H1 (cell line): ENCODE measurements around the gene TXNRD2. TPM values are rescaled to one million over a fixed set of nuclear protein-coding genes. Genes with fewer than 3 reads are reported as not detected.

ENCODE experiments used
- CTCF ChIA-PET: fragments of 300-600 bp; sonication (Branson Sonifier 250); formaldehyde crosslinking; loops from one replicate; lab custom pipeline; 2021; ENCODE audit not compliant: partially characterized antibody; lab: Charles Lee
- POLR2A ChIA-PET: fragments of 300-600 bp; sonication (Branson Sonifier 250); formaldehyde crosslinking; loops from one replicate; lab custom pipeline; 2021; ENCODE audit warnings: inconsistent platforms; ENCODE audit not compliant: partially characterized antibody; lab: Charles Lee
- DNase-seq, 2 experiments: peaks; one replicate each; pipeline versions ENCODE4 v3.0.0 to v3.0.0-alpha.2; 2010 to 2022; ENCODE audit warnings: low spot score in 2 of 2, low read depth in 1 of 2, mixed read lengths in 1 of 2
- FAIRE-seq: peaks from 2 replicates; lab custom pipeline; 2011; peaks lifted over from hg19 to GRCh38; lab: Jason Lieb, UNC
- H2AFZ ChIP-seq: 2 replicates; pipeline ENCODE4 v1.8.1; 2012; ENCODE audit warnings: low read length, inconsistent platforms
- H2AK5ac ChIP-seq: 2 replicates; pipeline ENCODE4 v1.6.1; 2013; ENCODE audit warnings: low read depth, low read length
- H2BK120ac ChIP-seq: replicated peaks from 2 replicates; pipeline ENCODE3; 2013; ENCODE audit warnings: low read depth, low read length, inconsistent platforms
- H2BK12ac ChIP-seq: 2 replicates; pipeline ENCODE4 v1.6.1; 2013; ENCODE audit warnings: low read depth, low read length
- H2BK15ac ChIP-seq: 2 replicates; pipeline ENCODE4 v1.6.1; 2013; ENCODE audit warnings: low read length
- H2BK20ac ChIP-seq: 2 replicates; pipeline ENCODE4 v1.6.1; 2013; ENCODE audit warnings: low read length
- H2BK5ac ChIP-seq: 2 replicates; pipeline ENCODE4 v1.6.1; 2013; ENCODE audit warnings: low read depth, low read length
- H3K14ac ChIP-seq: 2 replicates; pipeline ENCODE4 v1.6.1; 2013; ENCODE audit warnings: inconsistent platforms; ENCODE audit not compliant: insufficient read length
- H3K18ac ChIP-seq: 2 replicates; pipeline ENCODE4 v1.6.1; 2013; ENCODE audit warnings: low read length; ENCODE audit errors: extremely low read depth
- H3K23ac ChIP-seq: 2 replicates; pipeline ENCODE4 v1.6.1; 2013; ENCODE audit warnings: inconsistent platforms; ENCODE audit not compliant: insufficient read length
- H3K23me2 ChIP-seq: 2 replicates; pipeline ENCODE4 v1.6.1; 2013; ENCODE audit warnings: low read depth, low read length
- H3K27ac ChIP-seq: 2 replicates; pipeline ENCODE4 v1.6.1; 2011; ENCODE audit warnings: low read depth, low read length, inconsistent platforms
- H3K27me3 ChIP-seq, 4 experiments: replicated peaks in 1 of 4; 1 replicate in 1 of 4; 2 replicates in 3 of 4; pipeline versions ENCODE4 v1.6.1 to v1.8.1; 2011 to 2013; ENCODE audit warnings: low read length in 3 of 4, mild to moderate bottlenecking in 3 of 4, inconsistent platforms in 2 of 4, mixed read lengths in 2 of 4, moderate library complexity in 1 of 4; ENCODE audit not compliant: control insufficient read depth in 3 of 4, insufficient read depth in 3 of 4; ENCODE audit errors: extremely low read depth in 1 of 4
- H3K36me3 ChIP-seq, 4 experiments: 2 replicates each; pipeline versions ENCODE4 v1.6.1 to v1.8.1; 2011 to 2013; ENCODE audit warnings: mild to moderate bottlenecking in 4 of 4, low read length in 3 of 4, moderate library complexity in 2 of 4, control low read depth in 1 of 4, inconsistent platforms in 1 of 4; ENCODE audit not compliant: insufficient read depth in 4 of 4, control insufficient read depth in 2 of 4
- H3K4ac ChIP-seq: replicated peaks from 2 replicates; pipeline ENCODE3; 2013; ENCODE audit warnings: low read length, low read depth, mixed read lengths, inconsistent platforms; ENCODE audit not compliant: insufficient read length
- H3K4me1 ChIP-seq, 4 experiments: replicated peaks in 1 of 4; 1 replicate in 1 of 4; 2 replicates in 3 of 4; pipeline versions ENCODE4 v1.6.1 to v1.8.1; 2011 to 2013; ENCODE audit warnings: low read length in 3 of 4, inconsistent platforms in 2 of 4, mixed read lengths in 1 of 4; ENCODE audit not compliant: insufficient read depth in 4 of 4, control insufficient read depth in 3 of 4
- H3K4me2 ChIP-seq, 2 experiments: 2 replicates each; pipeline versions ENCODE4 v1.6.1 to v1.8.1; 2011 to 2013; ENCODE audit warnings: low read depth in 2 of 2, low read length in 2 of 2, control low read depth in 1 of 2, inconsistent platforms in 1 of 2, mild to moderate bottlenecking in 1 of 2; ENCODE audit not compliant: insufficient read depth in 1 of 2
- H3K4me3 ChIP-seq, 4 experiments: fragments of 200-600, 300-600 bp in 1 of 4; sonication (generic), shearing (Covaris generic), sonication (Bioruptor Twin) in 1 of 4; 2 replicates each; pipeline versions ENCODE4 v1.5.1 to v1.8.1; 2011 to 2016; ENCODE audit warnings: low read length in 4 of 4, low read depth in 3 of 4, control low read depth in 2 of 4, inconsistent platforms in 2 of 4, mild to moderate bottlenecking in 2 of 4, mixed read lengths in 1 of 4, moderate library complexity in 1 of 4; ENCODE audit not compliant: insufficient read depth in 2 of 4; ENCODE audit errors: extremely low read depth in 1 of 4
- H3K56ac ChIP-seq: replicated peaks from 2 replicates; pipeline ENCODE3; 2013; ENCODE audit warnings: low read depth, mild to moderate bottlenecking, mixed read lengths, low read length, inconsistent platforms; ENCODE audit not compliant: insufficient read length
- H3K79me1 ChIP-seq: 2 replicates; pipeline ENCODE4 v1.6.1; 2013; ENCODE audit warnings: low read depth, low read length, control low read depth
- H3K79me2 ChIP-seq, 2 experiments: 2 replicates each; pipeline versions ENCODE4 v1.6.1 to v1.8.1; 2012 to 2013; ENCODE audit warnings: low read length in 2 of 2, mild to moderate bottlenecking in 2 of 2, inconsistent platforms in 1 of 2; ENCODE audit not compliant: insufficient read depth in 2 of 2, control insufficient read depth in 1 of 2
- H3K9ac ChIP-seq, 4 experiments: replicated peaks in 1 of 4; 1 replicate in 1 of 4; 2 replicates in 3 of 4; pipeline versions ENCODE4 v1.6.1 to v1.8.1; 2011 to 2013; ENCODE audit warnings: low read depth in 3 of 4, low read length in 3 of 4, control low read depth in 2 of 4, mild to moderate bottlenecking in 2 of 4, moderate library complexity in 2 of 4, inconsistent platforms in 1 of 4; ENCODE audit errors: extremely low read depth in 1 of 4
- H3K9me3 ChIP-seq, 2 experiments: 2 replicates each; pipeline versions ENCODE4 v1.6.1 to v1.8.1; 2012 to 2013; ENCODE audit warnings: mild to moderate bottlenecking in 2 of 2, moderate library complexity in 2 of 2, control low read depth in 1 of 2, inconsistent platforms in 1 of 2, low read depth in 1 of 2, low read length in 1 of 2, mixed read lengths in 1 of 2; ENCODE audit not compliant: insufficient read depth in 2 of 2
- H4K20me1 ChIP-seq, 2 experiments: replicated peaks in 1 of 2; 2 replicates each; pipeline versions ENCODE3 to v1.8.1; 2011 to 2013; ENCODE audit warnings: inconsistent platforms in 2 of 2, low read length in 2 of 2, mild to moderate bottlenecking in 1 of 2; ENCODE audit not compliant: insufficient read depth in 2 of 2, control insufficient read depth in 1 of 2
- H4K5ac ChIP-seq: 2 replicates; pipeline ENCODE4 v1.6.1; 2013; ENCODE audit warnings: low read length, low read depth, mixed read lengths, inconsistent platforms; ENCODE audit not compliant: insufficient read length
- H4K8ac ChIP-seq: 2 replicates; pipeline ENCODE4 v1.8.0; 2013; ENCODE audit warnings: mild to moderate bottlenecking, moderate library complexity, low read length, inconsistent platforms; ENCODE audit not compliant: insufficient read depth; ENCODE audit errors: extremely low read depth
- H4K91ac ChIP-seq: replicated peaks from 2 replicates; pipeline ENCODE3; 2013; ENCODE audit warnings: low read length, mixed read lengths, inconsistent platforms; ENCODE audit not compliant: insufficient read length
- CEBPB ChIP-seq: IDR thresholded peaks from 2 replicates; pipeline ENCODE4 v1.6.1; 2012; ENCODE audit warnings: low read depth, low read length
- FOSL1 ChIP-seq: IDR thresholded peaks from 2 replicates; pipeline ENCODE4 v1.6.1; 2011; ENCODE audit warnings: mild to moderate bottlenecking, low read depth, low read length, moderate library complexity; ENCODE audit not compliant: insufficient read depth
- GABPA ChIP-seq: IDR thresholded peaks from 2 replicates; pipeline ENCODE4 v1.6.1; 2011; ENCODE audit warnings: mild to moderate bottlenecking, low read length, moderate library complexity, borderline replicate concordance; ENCODE audit not compliant: insufficient read depth
- PHF8 ChIP-seq: fragments of 200-600 bp; sonication (generic); conservative IDR thresholded peaks from 2 replicates; pipeline ENCODE4 v1.7.1; 2012; ENCODE audit warnings: low read depth, mild to moderate bottlenecking, inconsistent platforms, low read length, moderate library complexity
- POU5F1 ChIP-seq: IDR thresholded peaks from 2 replicates; pipeline ENCODE4 v1.6.1; 2011; ENCODE audit warnings: low read depth, mild to moderate bottlenecking, low read length, moderate library complexity
- TCF12 ChIP-seq: IDR thresholded peaks from 2 replicates; pipeline ENCODE4 v1.6.1; 2011; ENCODE audit warnings: low read depth, mild to moderate bottlenecking, low read length
- WGBS, 2 experiments: shearing (Covaris generic) in 1 of 2; methylation state at CpG; one replicate each; pipeline versions ENCODE4 v1.1.6 to v1.1.7; 2013 to 2015; ENCODE audit warnings: low lambda C conversion rate in 2 of 2, mixed read lengths in 2 of 2, inconsistent platforms in 1 of 2, low coverage in 1 of 2, missing lambda C conversion rate in 1 of 2; ENCODE audit not compliant: insufficient replicate concordance in 2 of 2, insufficient coverage in 1 of 2, insufficient read length in 1 of 2; ENCODE audit errors: extremely low coverage in 1 of 2, missing lambda C conversion rate in 1 of 2; 5-methylcytosine and 5-hydroxymethylcytosine counted together
- polyA plus RNA-seq, 7 experiments: library from polyadenylated mRNA; depleted of rRNA in 3 of 7; stranded (reverse) in 5 of 7; unstranded in 2 of 7; fragments of >200 nt in 5 of 7; fragments of 200-250 nt in 2 of 7; gene quantifications; 1 replicate in 5 of 7; 2 replicates in 1 of 7; 4 replicates in 1 of 7; pipeline versions ENCODE4 v1.2.1 to v1.2.3, GENCODE V29; 2011 to 2013; ENCODE audit warnings: missing spikeins in 2 of 7, mixed read lengths in 2 of 7
- total RNA-seq: library from RNA; stranded (reverse); fragmentation: NEBNext Ultra II Directional; extraction: Animal tissue kit (Norgen Biotek cat#: 25700); gene quantifications from 2 replicates; pipeline ENCODE4 v1.2.1, GENCODE V29; 2021

Gene TXNRD2
- total and polyA plus RNA-seq, 2 of the 8 experiments (the other 6 are each of a cell fraction or from before 2014, with no cell fraction given): 14.8 to 21.9 TPM

DNA sequence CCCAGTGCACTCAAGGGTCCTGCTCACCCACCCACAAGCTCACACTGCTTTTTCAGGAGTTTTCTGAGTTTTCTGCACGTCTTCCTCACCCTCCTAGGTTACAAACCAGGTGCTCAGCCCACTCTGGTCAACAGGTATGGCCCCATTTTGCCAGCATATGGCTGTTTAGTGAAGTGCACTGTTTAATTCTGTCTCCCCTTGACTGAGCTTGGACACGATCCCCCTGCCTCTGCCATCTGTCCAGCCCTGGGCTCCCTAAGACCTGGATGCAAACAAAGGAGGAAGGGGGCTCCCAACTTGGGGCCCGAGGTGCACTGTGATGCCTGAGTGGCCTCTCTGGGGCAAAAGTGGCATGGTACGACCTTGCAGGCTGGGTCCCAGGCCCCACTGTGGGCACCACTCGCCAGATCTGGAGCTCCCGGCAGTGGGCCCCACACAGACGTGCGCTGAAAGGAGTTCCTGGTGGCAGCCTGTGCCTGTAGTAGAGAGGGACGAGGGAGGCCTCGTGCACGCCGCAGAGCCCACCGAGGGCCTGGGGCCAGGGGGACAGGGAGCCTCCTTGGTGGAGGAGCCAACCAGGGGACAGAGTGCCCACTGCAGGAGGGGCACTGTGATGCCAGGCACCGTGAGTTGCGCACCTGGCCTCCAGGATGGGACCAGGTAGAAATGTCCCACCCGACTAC, 37.3 kb downstream of the TXNRD2 start:
- H2BK5ac ChIP-seq: no peak overlapping the region
- DNase-seq (peak in 1 of 2 experiments; percentile 40), FAIRE-seq (no peak)
- H4K8ac ChIP-seq: no peak overlapping the region
- no peaks in the 10 kb centered on the region for H3K79me2 ChIP-seq
- H3K23me2 ChIP-seq: peaks cover 1% of the 10 kb centered on the region; the same call in 1 of the 2 replicates
- H3K56ac ChIP-seq: no peak overlapping the region
- 84% methylated on average over 16 of the region's 16 CpGs; no CpG with 5 or more reads in 1 of the 2 experiments for WGBS, 2 experiments
- H4K5ac ChIP-seq: no peak overlapping the region
- H2BK12ac ChIP-seq: peak overlapping the region; percentile 60; the same call in 1 of the 2 replicates
- H3K18ac ChIP-seq: 0 out of 2 replicates have a peak overlapping the region, but pooled peaks have one; percentile 28
- no peak overlapping the region for H3K27ac ChIP-seq
- H3K9me3 ChIP-seq: no peaks in the 10 kb centered on the region
- no peak overlapping the region for H3K23ac ChIP-seq
- no peak overlapping the region for H4K91ac ChIP-seq
- no peak overlapping the region for H3K4me3 ChIP-seq
- no peak overlapping the region for H3K4me2 ChIP-seq
- H3K36me3 ChIP-seq: no peaks in the 10 kb centered on the region
- TF ChIP-seq FOSL1 (no peak), CEBPB (no peak), GABPA (no peak), TCF12 (no peak), POU5F1 (no peak), PHF8 (no peak)
- peak overlapping the region; percentile 72; the same call in 1 of the 2 replicates for H2BK15ac ChIP-seq
- no peak overlapping the region for H3K4ac ChIP-seq
- H3K14ac ChIP-seq: no peak overlapping the region
- H3K9ac ChIP-seq: no peak overlapping the region
- peaks cover 5 to 12% (median 12%) of the 10 kb centered on the region in 4 experiments for H3K4me1 ChIP-seq
- no peak overlapping the region for H2BK120ac ChIP-seq
- H3K79me1 ChIP-seq: no peaks in the 10 kb centered on the region
- no peak overlapping the region for H2AFZ ChIP-seq
- no peak overlapping the region for H2AK5ac ChIP-seq
- H3K27me3 ChIP-seq: no peaks in the 10 kb centered on the region; a peak in 1 of 7 replicates
- CTCF ChIA-PET: interaction anchor here (0.8 to 10.1 kb wide), 15 partner anchors 8 to 224 kb away, joined by 3 to 69 read pairs (median 4); partner anchors contain the start of gene GP1BB
- H4K20me1 ChIP-seq: peaks cover 0 to 1% of the 10 kb centered on the region in 2 experiments
- no peak overlapping the region for H2BK20ac ChIP-seq
- POLR2A ChIA-PET: interaction anchor here (0.8 to 1.1 kb wide), 3 partner anchors 16 to 158 kb away, joined by 3 read pairs; no protein-coding TSS in a partner anchor
